ENCODE results near the gene UROS. TPM values are rescaled to one million over a fixed set of nuclear protein-coding genes. Genes with fewer than 3 reads are reported as not detected.

The UROS gene
- total RNA-seq, 4 donors from 2014 or later = 54.4 to 74.3 (median 69.6) TPM

GRCh38 chr10:125845617-125846016, 22.6 kb upstream of the UROS start:
- intact Hi-C loops (cut with DNase I) = no loop called here
- 93 to 97% methylated on average over 11 of the region's 11 CpGs for WGBS, 2 donors
- no peaks in the 10 kb centered on the region for H3K27me3 ChIP-seq
- TF ChIP-seq POLR2A (IDR thresholded peaks at IDR 0.05) (no peak), CTCF (IDR thresholded peaks at IDR 0.05) (no peak)
- no peak overlapping the region for H3K4me3 ChIP-seq (replicated peaks in 1 of 3)
- H3K9me3 ChIP-seq = no peaks in the 10 kb centered on the region
- peaks cover 6 to 19% of the 10 kb centered on the region in 2 donors for H3K36me3 ChIP-seq
- H3K4me1 ChIP-seq = no peaks in the 10 kb centered on the region
- H3K27ac ChIP-seq = no peak overlapping the region
- DNase-seq = no peak

GRCh38 chr10:125844751-125845221, 21.7 kb upstream of the UROS start:
- no peaks in the 10 kb centered on the region for H3K9me3 ChIP-seq
- H3K36me3 ChIP-seq = peaks cover 14 to 25% of the 10 kb centered on the region in 2 donors
- H3K4me3 ChIP-seq (replicated peaks in 1 of 3) = no peak overlapping the region
- no peak for DNase-seq
- no peaks in the 10 kb centered on the region for H3K4me1 ChIP-seq
- intact Hi-C loops (cut with DNase I) = no loop called here
- no peak overlapping the region for H3K27ac ChIP-seq
- no peaks in the 10 kb centered on the region for H3K27me3 ChIP-seq
- WGBS, 2 donors = 69 to 91% methylated on average over 7 of the region's 7 CpGs
- TF ChIP-seq POLR2A (IDR thresholded peaks at IDR 0.05) = no peak
- no peak for TF ChIP-seq CTCF (IDR thresholded peaks at IDR 0.05)

- H3K4me1 ChIP-seq = no peaks in the 10 kb centered on the region
- no peak for TF ChIP-seq CTCF (IDR thresholded peaks at IDR 0.05)
- no peak for TF ChIP-seq POLR2A (IDR thresholded peaks at IDR 0.05)
- 83 to 84% methylated on average over 9 of the region's 9 CpGs for WGBS, 2 donors
- H3K27me3 ChIP-seq = no peaks in the 10 kb centered on the region
- H3K4me3 ChIP-seq (replicated peaks in 1 of 3) = no peak overlapping the region
- H3K9me3 ChIP-seq = no peaks in the 10 kb centered on the region
- H3K36me3 ChIP-seq = peaks cover 21 to 31% of the 10 kb centered on the region in 2 donors
- intact Hi-C loops (cut with DNase I) = no loop called here
- H3K27ac ChIP-seq = no peak overlapping the region
- DNase-seq = no peak
Observed at GRCh38 chr10:125843603-125844329, 20.7 kb upstream of the UROS start.

GRCh38 chr10:125840955-125841354, 17.9 kb upstream of the UROS start:
- intact Hi-C loops (cut with DNase I) = no loop called here
- TF ChIP-seq CTCF (IDR thresholded peaks at IDR 0.05) (no peak), POLR2A (IDR thresholded peaks at IDR 0.05) (no peak)
- no peaks in the 10 kb centered on the region for H3K27me3 ChIP-seq
- no peak for DNase-seq
- 93 to 94% methylated on average over 3 of the region's 3 CpGs for WGBS, 2 donors
- no peak overlapping the region for H3K4me3 ChIP-seq (replicated peaks in 1 of 3)
- peaks cover 43 to 57% of the 10 kb centered on the region in 2 donors for H3K36me3 ChIP-seq
- no peaks in the 10 kb centered on the region for H3K4me1 ChIP-seq
- no peaks in the 10 kb centered on the region for H3K9me3 ChIP-seq
- H3K27ac ChIP-seq = no peak overlapping the region

GRCh38 chr10:125840406-125840805, 17.3 kb upstream of the UROS start:
- WGBS, 2 donors = 93 to 94% methylated on average over 9 of the region's 9 CpGs
- no peak for TF ChIP-seq POLR2A (IDR thresholded peaks at IDR 0.05)
- no peak for TF ChIP-seq CTCF (IDR thresholded peaks at IDR 0.05)
- intact Hi-C loops (cut with DNase I) = no loop called here
- no peaks in the 10 kb centered on the region for H3K27me3 ChIP-seq
- no peaks in the 10 kb centered on the region for H3K9me3 ChIP-seq
- no peak overlapping the region for H3K4me3 ChIP-seq (replicated peaks in 1 of 3)
- no peaks in the 10 kb centered on the region for H3K4me1 ChIP-seq
- peaks cover 43 to 63% of the 10 kb centered on the region in 2 donors for H3K36me3 ChIP-seq
- no peak overlapping the region for H3K27ac ChIP-seq
- no peak for DNase-seq

All from thyroid gland (tissue), 4 donors.